Mucosa of descending colon (tissue), 3 donors: ENCODE results near the gene FRMD8. TPM values are rescaled to one million over a fixed set of nuclear protein-coding genes. Genes with fewer than 3 reads are reported as not detected.
A peak's percentile ranks its signal among the peaks of the same experiment; 100 is the strongest.

Source experiments
- ATAC-seq: fragments of 200-7000 bp; cut with Tn5 transposase; one replicate; pipeline ENCODE4 v1.9.1; 2020; ENCODE audit warnings: mild to moderate bottlenecking, moderate library complexity
- DNase-seq, 3 donors: peaks; one replicate each; pipeline ENCODE4 v3.0.0-alpha.2; 2020
- H3K36me3 ChIP-seq: fragments of 200-600 bp; one replicate; pipeline ENCODE4 v1.8.0; 2021; ENCODE audit warnings: low read depth, mild to moderate bottlenecking
- H3K4me1 ChIP-seq: fragments of 200-600 bp; one replicate; pipeline ENCODE4 v1.8.0; 2021; ENCODE audit warnings: low read depth, mild to moderate bottlenecking
- H3K4me3 ChIP-seq: fragments of 200-600 bp; one replicate; pipeline ENCODE4 v1.8.0; 2021; ENCODE audit warnings: mild to moderate bottlenecking
- H3K9me3 ChIP-seq: fragments of 200-600 bp; one replicate; pipeline ENCODE4 v1.8.0; 2021; ENCODE audit warnings: mild to moderate bottlenecking
- intact Hi-C, 2 donors: fragments of 100-400 bp; cut with DNase I in 1 of 2; cut with micrococcal nuclease in 1 of 2; formaldehyde crosslinking; loops; one replicate each; pipeline versions ENCODE4 v1.11.0 to v1.11.1; 2022; cut with DNase I, micrococcal nuclease
- total RNA-seq, 3 donors: library from RNA; stranded (reverse); fragmentation: NEBNext Ultra II Directional in 2 of 3; extraction: Animal tissue kit (Norgen Biotek cat#: 25700) in 2 of 3; gene quantifications; one replicate each; pipeline versions ENCODE4 v1.2.1 to v1.2.4, GENCODE V29; 2021 to 2023
- TF ChIP-seq, protein P1 (sequence below): fragments of 200-600 bp; IDR thresholded peaks from one replicate; pipeline ENCODE4 v1.8.0; 2022; ENCODE audit warnings: antibody characterized with exemption, mild to moderate bottlenecking
- donor health status: DM: no; HTN: no; CAD: no; lungs with moderate emphysema.
- donor health status: DM: no; HTN: no; CAD: no.
- donor health status: DM: no; HTN: yes; CAD: no.

The FRMD8 gene
- total RNA-seq, 3 donors from 2014 or later = 27.1 to 44.1 (median 42.3) TPM

DNA sequence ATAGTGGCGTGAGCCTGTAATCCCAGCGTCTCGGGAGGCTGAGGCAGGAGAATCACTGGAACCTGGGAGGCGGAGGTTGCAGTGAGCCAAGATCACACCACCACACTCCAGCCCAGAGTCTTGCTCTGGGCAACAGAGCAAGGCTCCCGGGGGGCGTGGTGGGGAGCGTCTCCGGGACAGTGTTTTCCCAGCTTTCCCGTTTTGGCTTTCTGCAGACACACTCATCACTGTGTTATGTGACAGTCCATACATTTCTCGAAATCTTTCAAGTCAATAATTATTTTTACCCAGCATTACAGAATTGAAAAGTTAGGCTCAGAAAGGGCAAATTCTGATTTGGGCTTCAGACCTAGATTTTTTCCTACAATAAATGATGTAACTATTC lies 67.9 kb downstream of the FRMD8 start:
- TF ChIP-seq, protein P1, sequence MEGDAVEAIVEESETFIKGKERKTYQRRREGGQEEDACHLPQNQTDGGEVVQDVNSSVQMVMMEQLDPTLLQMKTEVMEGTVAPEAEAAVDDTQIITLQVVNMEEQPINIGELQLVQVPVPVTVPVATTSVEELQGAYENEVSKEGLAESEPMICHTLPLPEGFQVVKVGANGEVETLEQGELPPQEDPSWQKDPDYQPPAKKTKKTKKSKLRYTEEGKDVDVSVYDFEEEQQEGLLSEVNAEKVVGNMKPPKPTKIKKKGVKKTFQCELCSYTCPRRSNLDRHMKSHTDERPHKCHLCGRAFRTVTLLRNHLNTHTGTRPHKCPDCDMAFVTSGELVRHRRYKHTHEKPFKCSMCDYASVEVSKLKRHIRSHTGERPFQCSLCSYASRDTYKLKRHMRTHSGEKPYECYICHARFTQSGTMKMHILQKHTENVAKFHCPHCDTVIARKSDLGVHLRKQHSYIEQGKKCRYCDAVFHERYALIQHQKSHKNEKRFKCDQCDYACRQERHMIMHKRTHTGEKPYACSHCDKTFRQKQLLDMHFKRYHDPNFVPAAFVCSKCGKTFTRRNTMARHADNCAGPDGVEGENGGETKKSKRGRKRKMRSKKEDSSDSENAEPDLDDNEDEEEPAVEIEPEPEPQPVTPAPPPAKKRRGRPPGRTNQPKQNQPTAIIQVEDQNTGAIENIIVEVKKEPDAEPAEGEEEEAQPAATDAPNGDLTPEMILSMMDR = no peak
- peak in 2 of 3 donors; percentile 37 to 46 for DNase-seq
- no peaks in the 10 kb centered on the region for H3K36me3 ChIP-seq
- no peaks in the 10 kb centered on the region for H3K9me3 ChIP-seq
- no peak for ATAC-seq
- H3K4me3 ChIP-seq = no peak overlapping the region
- intact Hi-C loops = no loop called here
- H3K4me1 ChIP-seq = peaks cover 4% of the 10 kb centered on the region

DNA sequence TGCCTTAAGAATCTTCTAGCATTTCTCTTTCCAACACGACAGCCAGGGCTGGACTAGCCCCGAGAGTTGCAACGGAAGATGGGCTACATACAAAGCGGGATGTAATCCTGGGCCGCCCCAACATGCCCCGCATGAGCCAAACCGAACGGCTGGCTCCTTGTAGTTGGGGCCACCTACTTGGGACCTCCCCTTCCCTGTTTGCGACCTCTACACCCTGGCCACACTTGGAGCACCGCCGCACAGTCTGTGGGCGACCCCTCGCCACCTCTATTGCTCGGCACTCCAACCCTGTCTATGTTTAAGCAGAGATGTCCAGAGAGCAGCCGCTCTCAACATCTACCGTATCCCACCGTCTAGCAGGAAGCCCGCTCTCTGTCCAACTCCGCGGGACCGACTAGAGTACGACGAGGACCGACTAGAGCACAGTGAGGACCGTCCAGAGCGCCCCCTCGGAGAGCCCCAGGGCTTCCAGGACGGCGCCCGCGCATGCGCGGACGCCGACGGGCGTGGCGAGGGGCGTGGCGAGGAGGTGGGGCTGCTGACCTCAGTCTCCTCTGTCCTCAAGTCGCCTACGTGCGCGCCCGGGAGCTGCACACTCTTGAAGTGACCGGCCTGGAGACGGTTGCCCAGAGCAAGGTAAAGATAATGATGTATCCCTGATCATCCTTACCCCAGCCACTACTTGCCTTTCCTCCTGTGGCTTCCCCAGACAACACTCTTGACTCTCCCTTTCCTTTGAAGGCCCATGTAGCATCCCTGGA lies 68.4 kb downstream of the FRMD8 start:
- ATAC-seq = peak; percentile 97
- Histone ChIP-seq H3K4me1 (peaks cover 4% of the 10 kb centered on the region), H3K36me3 (no peaks in the 10 kb centered on the region), H3K9me3 (no peaks in the 10 kb centered on the region), H3K4me3 (peak overlapping the region; percentile 12)
- DNase-seq = peak; percentile 93 to 95 (median 95)
- intact Hi-C loops = no loop called here
- TF ChIP-seq, protein P1 = no peak

DNA sequence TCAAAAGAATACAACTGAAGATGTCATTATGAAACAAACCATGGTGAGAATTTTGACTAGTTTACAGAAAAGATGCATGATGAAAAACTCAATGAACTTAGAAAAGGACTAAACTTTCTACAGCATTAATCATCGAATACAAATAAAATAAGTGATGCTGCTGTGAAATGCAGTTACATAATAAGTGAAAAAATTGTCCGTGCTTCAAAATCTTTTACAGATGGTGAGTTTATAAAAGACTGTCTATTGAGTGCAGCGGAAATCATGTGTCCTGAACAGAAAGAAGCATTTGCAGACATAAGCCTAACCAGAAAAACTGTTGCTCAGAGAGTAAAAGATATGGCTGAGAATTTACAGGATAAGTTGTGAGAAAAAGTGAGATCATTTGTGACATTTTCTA lies 70.0 kb downstream of the FRMD8 start:
- Histone ChIP-seq H3K4me1 (peaks cover 4% of the 10 kb centered on the region), H3K9me3 (no peaks in the 10 kb centered on the region), H3K4me3 (no peak overlapping the region), H3K36me3 (no peaks in the 10 kb centered on the region)
- no peak for ATAC-seq
- DNase-seq = no peak
- TF ChIP-seq, protein P1 = no peak
- intact Hi-C loops = no loop called here

DNA sequence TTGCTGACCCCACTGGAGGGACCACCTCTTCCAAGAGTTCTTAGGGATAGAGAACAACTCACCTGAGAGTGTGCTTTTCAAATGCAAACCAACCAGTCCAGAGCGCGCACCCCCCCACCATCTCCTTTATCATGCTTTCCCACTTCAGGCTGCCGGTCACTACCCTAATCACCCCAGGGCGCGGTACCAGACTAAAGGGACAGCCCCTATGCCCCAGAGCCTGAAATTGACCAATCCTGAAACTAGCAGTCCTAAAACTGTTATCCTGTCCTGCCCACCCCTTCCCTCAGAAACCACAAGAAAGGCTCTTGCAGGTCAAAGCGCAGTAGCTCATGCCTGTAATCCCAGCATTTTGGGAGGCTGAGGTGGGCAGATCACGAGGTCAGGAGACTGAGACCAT lies 73.1 kb downstream of the FRMD8 start:
- H3K4me1 ChIP-seq = peaks cover 4% of the 10 kb centered on the region
- no peaks in the 10 kb centered on the region for H3K9me3 ChIP-seq
- intact Hi-C loops = no loop called here
- H3K4me3 ChIP-seq = no peak overlapping the region
- TF ChIP-seq, protein P1 = no peak
- ATAC-seq (no peak), DNase-seq (peak in 2 of 3 donors; percentile 20 to 22)
- no peaks in the 10 kb centered on the region for H3K36me3 ChIP-seq

Other genes starting within 250 kb of the FRMD8 start
- not detected for gene SPDYC, start 216.4 kb upstream of the FRMD8 start, total RNA-seq
- gene CAPN1, start 204.7 kb upstream of the FRMD8 start, total RNA-seq = 100 to 1,000 TPM; 211 to 389 (median 271) TPM
- 10 to 100 TPM in 2 of 3 donors, 1 to 10 TPM in 1; 8.9 to 14.4 (median 11.4) TPM for gene POLA2, start 124.7 kb upstream of the FRMD8 start, total RNA-seq
- 10 to 100 TPM in 2 of 3 donors, 1 to 10 TPM in 1; 7.0 to 27.4 (median 11.6) TPM for gene CDC42EP2, start 71.8 kb upstream of the FRMD8 start, total RNA-seq
- gene DPF2, start 52.8 kb upstream of the FRMD8 start, total RNA-seq = 10 to 100 TPM; 32.8 to 62.9 (median 35.5) TPM
- gene TIGD3, start 31.9 kb upstream of the FRMD8 start, total RNA-seq = under 1 TPM in 2 of 3 donors, not detected in 1; 0.14 to 0.53 TPM
- gene SLC25A45, start 4.0 kb upstream of the FRMD8 start, total RNA-seq = 10 to 100 TPM in 2 of 3 donors, 1 to 10 TPM in 1; 8.0 to 10.5 (median 10.1) TPM
- 1,000 to 10,000 TPM; 1,133 to 1,409 (median 1,237) TPM for gene NEAT1, start 36.2 kb downstream of the FRMD8 start, total RNA-seq
- over 10,000 TPM; 10,779 to 14,350 (median 11,224) TPM for gene MALAT1, start 112.4 kb downstream of the FRMD8 start, total RNA-seq
- gene SCYL1, start 138.4 kb downstream of the FRMD8 start, total RNA-seq = 10 to 100 TPM; 60.1 to 77.4 (median 60.3) TPM
- 100 to 1,000 TPM in 1 of 3 donors, 10 to 100 TPM in 2; 22.6 to 133 (median 36.7) TPM for gene LTBP3, start 171.7 kb downstream of the FRMD8 start, total RNA-seq
- gene ZNRD2, start 183.8 kb downstream of the FRMD8 start, total RNA-seq = 10 to 100 TPM; 20.9 to 24.6 (median 21.0) TPM
- gene FAM89B, start 185.9 kb downstream of the FRMD8 start, total RNA-seq = 10 to 100 TPM; 26.4 to 61.2 (median 28.5) TPM
- gene EHBP1L1, start 189.4 kb downstream of the FRMD8 start, total RNA-seq = 100 to 1,000 TPM in 1 of 3 donors, 10 to 100 TPM in 2; 65.8 to 208 (median 65.9) TPM
- gene KCNK7, start 209.2 kb downstream of the FRMD8 start, total RNA-seq = 1 to 10 TPM in 2 of 3 donors, under 1 TPM in 1; 0.49 to 1.7 (median 1.5) TPM
- gene MAP3K11, start 227.6 kb downstream of the FRMD8 start, total RNA-seq = 100 to 1,000 TPM in 1 of 3 donors, 10 to 100 TPM in 2; 81.6 to 109 (median 95.7) TPM
- 10 to 100 TPM; 42.5 to 53.4 (median 47.5) TPM for gene PCNX3, start 229.1 kb downstream of the FRMD8 start, total RNA-seq